ENCODE results near the gene CDC14A.

CDC14A gene

DNA sequence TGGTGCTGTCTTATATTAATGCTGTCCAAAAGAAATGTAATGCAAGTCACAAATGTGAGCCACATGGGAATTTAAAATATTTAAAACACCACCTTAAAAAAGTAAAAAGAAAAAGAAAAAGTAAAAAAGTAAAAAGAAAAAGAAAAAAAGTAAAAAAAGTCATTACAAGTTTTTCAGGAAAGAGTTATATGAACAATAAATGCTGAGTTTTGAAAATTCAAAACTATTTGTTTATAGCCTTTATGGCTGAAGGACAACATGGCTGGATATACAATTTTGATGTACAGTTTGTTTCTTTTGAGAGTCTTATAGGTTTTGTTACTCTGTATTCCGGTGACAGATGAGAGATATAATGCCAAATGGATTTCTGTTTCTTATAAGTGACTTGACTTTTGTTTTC is 214.8 kb downstream of the CDC14A start:
- H3K4me3 ChIP-seq (ENCODE audit: low read depth, low read length) = no peak overlapping the region
